Astrocyte (in vitro differentiated cells and primary cell): Measurements from ENCODE around the gene XPO6. TPM values are rescaled to one million over a fixed set of nuclear protein-coding genes. Genes with fewer than 3 reads are reported as not detected.

Experiments used
- DNase-seq: peaks from one replicate; pipeline ENCODE4 v3.0.0-alpha.2; 2010; ENCODE audit warnings: low read depth
- FAIRE-seq: peaks from 2 replicates; lab custom pipeline; 2011; peaks lifted over from hg19 to GRCh38; lab: Jason Lieb, UNC
- H2AFZ ChIP-seq: 2 replicates; pipeline ENCODE4 v1.6.0; 2012; ENCODE audit warnings: low read depth, low read length, inconsistent platforms
- H3K27ac ChIP-seq: 2 replicates; pipeline ENCODE4 v1.5.1; 2011; ENCODE audit warnings: low read depth, low read length, inconsistent platforms
- H3K27me3 ChIP-seq: 2 replicates; pipeline ENCODE4 v1.6.0; 2011; ENCODE audit warnings: low read length, inconsistent platforms; ENCODE audit not compliant: insufficient read depth
- H3K36me3 ChIP-seq: 2 replicates; pipeline ENCODE4 v1.5.1; 2011; ENCODE audit warnings: low read length, inconsistent platforms; ENCODE audit not compliant: insufficient read depth
- H3K4me1 ChIP-seq: 2 replicates; pipeline ENCODE4 v1.5.1; 2011; ENCODE audit warnings: low read length, inconsistent platforms; ENCODE audit not compliant: insufficient read depth
- H3K4me2 ChIP-seq: 2 replicates; pipeline ENCODE4 v1.6.0; 2012; ENCODE audit warnings: low read length, inconsistent platforms
- H3K4me3 ChIP-seq: 2 replicates; pipeline ENCODE4 v1.5.1; 2011; ENCODE audit warnings: low read depth, mild to moderate bottlenecking, low read length, inconsistent platforms; ENCODE audit not compliant: insufficient read depth
- H3K79me2 ChIP-seq: 2 replicates; pipeline ENCODE4 v1.6.0; 2012; ENCODE audit warnings: mild to moderate bottlenecking, low read length, inconsistent platforms; ENCODE audit not compliant: insufficient read depth
- H3K9ac ChIP-seq: 2 replicates; pipeline ENCODE4 v1.6.0; 2012; ENCODE audit warnings: mild to moderate bottlenecking, low read length, inconsistent platforms
- H3K9me3 ChIP-seq: 2 replicates; pipeline ENCODE4 v1.5.1; 2012; ENCODE audit warnings: low read depth, mild to moderate bottlenecking, low read length, inconsistent platforms; ENCODE audit not compliant: insufficient read depth
- H4K20me1 ChIP-seq: 2 replicates; pipeline ENCODE4 v1.6.0; 2012; ENCODE audit warnings: low read length, inconsistent platforms; ENCODE audit not compliant: insufficient read depth
- H3K27ac Mint-ChIP-seq: one replicate; pipeline ENCODE4 v1.8.0; 2021; ENCODE audit warnings: mild to moderate bottlenecking, mixed read lengths; ENCODE audit not compliant: unreplicated experiment
- H3K27me3 Mint-ChIP-seq: one replicate; pipeline ENCODE4 v1.8.0; 2021; ENCODE audit warnings: low read depth, mixed read lengths; ENCODE audit not compliant: unreplicated experiment
- H3K36me3 Mint-ChIP-seq: one replicate; pipeline ENCODE4 v1.8.0; 2021; ENCODE audit warnings: low read depth, mixed read lengths; ENCODE audit not compliant: unreplicated experiment
- H3K4me1 Mint-ChIP-seq: one replicate; pipeline ENCODE4 v1.8.0; 2021; ENCODE audit warnings: low read depth, mixed read lengths; ENCODE audit not compliant: unreplicated experiment
- H3K4me3 Mint-ChIP-seq: one replicate; pipeline ENCODE4 v1.8.0; 2021; ENCODE audit warnings: mild to moderate bottlenecking, moderate library complexity, mixed read lengths; ENCODE audit not compliant: unreplicated experiment
- H3K9me3 Mint-ChIP-seq: one replicate; pipeline ENCODE4 v1.8.0; 2021; ENCODE audit warnings: mild to moderate bottlenecking, mixed read lengths; ENCODE audit not compliant: unreplicated experiment
- CTCF ChIP-seq: IDR thresholded peaks from 2 replicates; pipeline ENCODE4 v1.5.1; 2011; ENCODE audit warnings: low read depth, mild to moderate bottlenecking, inconsistent platforms, low read length, moderate library complexity; ENCODE audit not compliant: insufficient read depth
- EZH2 ChIP-seq: IDR thresholded peaks from 2 replicates; pipeline ENCODE4 v1.6.1; 2012; ENCODE audit warnings: mild to moderate bottlenecking, low read length, inconsistent platforms; ENCODE audit not compliant: insufficient read depth
- total RNA-seq: library from RNA; stranded (reverse); gene quantifications from 2 replicates; pipeline ENCODE4 v1.2.1, GENCODE V29; 2021

XPO6 gene
- total RNA-seq, 1 donor from 2014 or later: 135 TPM

- H3K79me2 ChIP-seq: peaks cover 94% of the 10 kb centered on the region
- no peak for TF ChIP-seq EZH2
- TF ChIP-seq CTCF: no peak
- Mint-ChIP-seq H3K9me3 (no peaks in the 10 kb centered on the region), H3K27me3 (no peaks in the 10 kb centered on the region), H3K4me1 (peaks cover 68% of the 10 kb centered on the region), H3K4me3 (no peak overlapping the region), H3K36me3 (peaks cover 7% of the 10 kb centered on the region), H3K27ac (no peak overlapping the region)
- no peak overlapping the region for H3K9ac ChIP-seq
- no peaks in the 10 kb centered on the region for H3K36me3 ChIP-seq
- no peak overlapping the region for H3K4me3 ChIP-seq
- H3K27me3 ChIP-seq: no peaks in the 10 kb centered on the region
- no peak for FAIRE-seq
- DNase-seq: no peak
- no peak overlapping the region for H3K4me2 ChIP-seq
- H4K20me1 ChIP-seq: peaks cover 90% of the 10 kb centered on the region
- peaks cover 37% of the 10 kb centered on the region for H3K4me1 ChIP-seq
- H3K27ac ChIP-seq: no peak overlapping the region
- H2AFZ ChIP-seq: no peak overlapping the region
- H3K9me3 ChIP-seq: no peaks in the 10 kb centered on the region
Measured at GRCh38 chr16:28183484-28183883, 28.3 kb downstream of the XPO6 start.

- H3K4me1 ChIP-seq: peaks cover 37% of the 10 kb centered on the region
- peaks cover 65% of the 10 kb centered on the region for H3K4me1 Mint-ChIP-seq
- no peaks in the 10 kb centered on the region for H3K27me3 ChIP-seq
- DNase-seq: no peak
- FAIRE-seq: no peak
- no peaks in the 10 kb centered on the region for H3K9me3 Mint-ChIP-seq
- peaks cover 4% of the 10 kb centered on the region for H3K36me3 Mint-ChIP-seq
- H3K4me2 ChIP-seq: no peak overlapping the region
- no peak overlapping the region for H3K4me3 Mint-ChIP-seq
- no peak overlapping the region for H3K9ac ChIP-seq
- H3K27ac ChIP-seq: no peak overlapping the region
- no peak overlapping the region for H2AFZ ChIP-seq
- H3K27me3 Mint-ChIP-seq: no peaks in the 10 kb centered on the region
- no peaks in the 10 kb centered on the region for H3K9me3 ChIP-seq
- no peak overlapping the region for H3K4me3 ChIP-seq
- peaks cover 3% of the 10 kb centered on the region for H3K36me3 ChIP-seq
- H3K27ac Mint-ChIP-seq: no peak overlapping the region
- TF ChIP-seq EZH2: no peak
- no peak for TF ChIP-seq CTCF
- H3K79me2 ChIP-seq: peaks cover 94% of the 10 kb centered on the region
- peaks cover 92% of the 10 kb centered on the region for H4K20me1 ChIP-seq
Measured at GRCh38 chr16:28182801-28183200, 29.0 kb downstream of the XPO6 start.

GRCh38 chr16:28182183-28182582 lies 29.6 kb downstream of the XPO6 start:
- H3K9me3 ChIP-seq: no peaks in the 10 kb centered on the region
- H4K20me1 ChIP-seq: peaks cover 92% of the 10 kb centered on the region
- H3K4me3 ChIP-seq: peak overlapping the region; percentile 4
- H3K36me3 ChIP-seq: peaks cover 9% of the 10 kb centered on the region
- peak overlapping the region; percentile 80 for H3K27ac ChIP-seq
- no peak overlapping the region for H3K4me3 Mint-ChIP-seq
- no peaks in the 10 kb centered on the region for H3K27me3 ChIP-seq
- H3K27ac Mint-ChIP-seq: peak overlapping the region; percentile 48
- TF ChIP-seq EZH2 (no peak), CTCF (no peak)
- peaks cover 60% of the 10 kb centered on the region for H3K4me1 Mint-ChIP-seq
- peaks cover 35% of the 10 kb centered on the region for H3K4me1 ChIP-seq
- peak overlapping the region; percentile 75 for H3K4me2 ChIP-seq
- H3K27me3 Mint-ChIP-seq: no peaks in the 10 kb centered on the region
- no peak overlapping the region for H2AFZ ChIP-seq
- FAIRE-seq (no peak), DNase-seq (peak; percentile 44)
- peak overlapping the region; percentile 62 for H3K9ac ChIP-seq
- H3K9me3 Mint-ChIP-seq: no peaks in the 10 kb centered on the region
- peaks cover 7% of the 10 kb centered on the region for H3K36me3 Mint-ChIP-seq
- H3K79me2 ChIP-seq: peaks cover 94% of the 10 kb centered on the region
